Activated CD4-positive, alpha-beta memory T cell treated with anti-CD3 and anti-CD28 coated beads for 36 hours (primary cell): ENCODE measurements around the gene C1orf94. TPM values are rescaled to one million over a fixed set of nuclear protein-coding genes. Genes with fewer than 3 reads are reported as not detected.

Experiments
- total RNA-seq, 2 experiments: library from RNA; stranded (reverse); gene quantifications; one replicate each; pipeline ENCODE4 v1.2.3, GENCODE V29; 2021

Gene C1orf94
- total RNA-seq, 2 experiments from 2014 or later: not detected

Other genes starting within 250 kb of the C1orf94 start
- gene CSMD2, start 11.7 kb upstream of the C1orf94 start, total RNA-seq: not detected